ENCODE results near the gene FAM47E.
"Not testable (repeated sequence)": the region's sequence is repeated elsewhere in the genome, so short reads cannot be mapped to it uniquely, and the experiment has no call there.

FAM47E gene

GRCh38 chr4:76232681-76233080 is 18.8 kb upstream of the FAM47E start:
- no peak for FAIRE-seq

- no peak for FAIRE-seq
These were observed 18.4 kb upstream of the FAM47E start for GRCh38 chr4:76233083-76233482.

- FAIRE-seq, result no peak
These were observed 18.0 kb upstream of the FAM47E start for GRCh38 chr4:76233529-76233928.

GRCh38 chr4:76233967-76234678 is 17.4 kb upstream of the FAM47E start:
- FAIRE-seq, result no peak

- no peak for FAIRE-seq
These were observed 16.9 kb upstream of the FAM47E start for GRCh38 chr4:76234679-76235044.

- peak; percentile 90 for FAIRE-seq
These were observed 16.1 kb upstream of the FAM47E start for GRCh38 chr4:76235407-76235806.

GRCh38 chr4:76235915-76236314 is 15.6 kb upstream of the FAM47E start:
- FAIRE-seq, result peak; percentile 13

GRCh38 chr4:76238236-76238635 is 13.3 kb upstream of the FAM47E start:
- no peak for FAIRE-seq

GRCh38 chr4:76238701-76239100 is 12.8 kb upstream of the FAM47E start:
- no peak for FAIRE-seq

- FAIRE-seq, result no peak
These were observed 11.3 kb upstream of the FAM47E start for GRCh38 chr4:76240236-76240635.

GRCh38 chr4:76243877-76244276 is 7.6 kb upstream of the FAM47E start:
- not testable (repeated sequence) for FAIRE-seq

GRCh38 chr4:76246025-76246424 is 5.5 kb upstream of the FAM47E start:
- no peak for FAIRE-seq

- no peak for FAIRE-seq
These were observed 4.7 kb upstream of the FAM47E start for GRCh38 chr4:76246852-76247251.

GRCh38 chr4:76250962-76251361 is 559 bp upstream of the FAM47E start:
- FAIRE-seq, result no peak

- no peak for FAIRE-seq
These were observed 741 bp downstream of the FAM47E start for GRCh38 chr4:76252271-76252653.

GRCh38 chr4:76253511-76253910 is 2.0 kb downstream of the FAM47E start:
- no peak for FAIRE-seq

- FAIRE-seq, result no peak
These were observed 4.5 kb downstream of the FAM47E start for GRCh38 chr4:76256032-76256431.

GRCh38 chr4:76256968-76257367 is 5.4 kb downstream of the FAM47E start:
- no peak for FAIRE-seq

GRCh38 chr4:76257824-76258223 is 6.3 kb downstream of the FAM47E start:
- no peak for FAIRE-seq

- FAIRE-seq, result no peak
These were observed 9.1 kb downstream of the FAM47E start for GRCh38 chr4:76260571-76260970.

- FAIRE-seq, result no peak
These were observed 14.2 kb downstream of the FAM47E start for GRCh38 chr4:76265631-76266218.

GRCh38 chr4:76266627-76267026 is 15.1 kb downstream of the FAM47E start:
- FAIRE-seq, result no peak

- no peak for FAIRE-seq
These were observed 16.3 kb downstream of the FAM47E start for GRCh38 chr4:76267811-76268210.

- peak; percentile 82 for FAIRE-seq
These were observed 19.0 kb downstream of the FAM47E start for GRCh38 chr4:76270244-76271175.
